ENCODE results near the gene TTC9C.

TTC9C gene

DNA sequence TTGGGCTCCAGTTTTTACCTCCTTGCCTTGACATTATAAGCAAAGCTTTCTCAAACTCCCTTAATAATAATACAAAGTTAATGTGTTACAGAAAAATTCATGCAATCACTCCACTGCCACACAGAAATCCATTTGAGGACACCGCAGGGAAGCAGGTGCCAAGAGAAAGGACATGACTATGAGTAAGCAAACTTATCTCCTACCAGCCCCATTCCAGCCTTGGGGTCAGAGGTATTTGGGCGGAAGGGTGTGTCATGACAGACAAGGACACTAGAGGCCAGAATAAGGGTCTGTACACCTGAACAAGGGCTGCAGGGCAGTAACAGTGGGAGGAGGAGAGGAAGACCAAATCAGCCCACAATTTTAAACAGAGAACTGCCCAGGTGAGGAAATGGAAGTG, 14.9 kb upstream of the TTC9C start:
- H3K36me3 ChIP-seq (ENCODE audit: control insufficient read depth, insufficient read depth, low read length): peaks cover 26% of the 10 kb centered on the region
- TF ChIP-seq, protein P1, sequence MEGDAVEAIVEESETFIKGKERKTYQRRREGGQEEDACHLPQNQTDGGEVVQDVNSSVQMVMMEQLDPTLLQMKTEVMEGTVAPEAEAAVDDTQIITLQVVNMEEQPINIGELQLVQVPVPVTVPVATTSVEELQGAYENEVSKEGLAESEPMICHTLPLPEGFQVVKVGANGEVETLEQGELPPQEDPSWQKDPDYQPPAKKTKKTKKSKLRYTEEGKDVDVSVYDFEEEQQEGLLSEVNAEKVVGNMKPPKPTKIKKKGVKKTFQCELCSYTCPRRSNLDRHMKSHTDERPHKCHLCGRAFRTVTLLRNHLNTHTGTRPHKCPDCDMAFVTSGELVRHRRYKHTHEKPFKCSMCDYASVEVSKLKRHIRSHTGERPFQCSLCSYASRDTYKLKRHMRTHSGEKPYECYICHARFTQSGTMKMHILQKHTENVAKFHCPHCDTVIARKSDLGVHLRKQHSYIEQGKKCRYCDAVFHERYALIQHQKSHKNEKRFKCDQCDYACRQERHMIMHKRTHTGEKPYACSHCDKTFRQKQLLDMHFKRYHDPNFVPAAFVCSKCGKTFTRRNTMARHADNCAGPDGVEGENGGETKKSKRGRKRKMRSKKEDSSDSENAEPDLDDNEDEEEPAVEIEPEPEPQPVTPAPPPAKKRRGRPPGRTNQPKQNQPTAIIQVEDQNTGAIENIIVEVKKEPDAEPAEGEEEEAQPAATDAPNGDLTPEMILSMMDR (IDR thresholded peaks at IDR 0.05; ENCODE audit: insufficient read depth, low read length, poor library complexity, severe bottlenecking): no peak
- H3K27me3 ChIP-seq (replicated peaks; ENCODE audit: control insufficient read depth, insufficient read depth, low read length): no peaks in the 10 kb centered on the region
- H3K4me3 ChIP-seq (replicated peaks; ENCODE audit: low read depth, low read length): no peak overlapping the region
- no peak for DNase-seq (ENCODE audit: extremely low read depth, insufficient read length)

- TF ChIP-seq, protein P1 (IDR thresholded peaks at IDR 0.05; ENCODE audit: insufficient read depth, low read length, poor library complexity, severe bottlenecking): no peak
- peaks cover 31% of the 10 kb centered on the region for H3K36me3 ChIP-seq (ENCODE audit: control insufficient read depth, insufficient read depth, low read length)
- no peak for DNase-seq (ENCODE audit: extremely low read depth, insufficient read length)
Observed at GRCh38 chr11:62715150-62716130, 12.8 kb upstream of the TTC9C start.

DNA sequence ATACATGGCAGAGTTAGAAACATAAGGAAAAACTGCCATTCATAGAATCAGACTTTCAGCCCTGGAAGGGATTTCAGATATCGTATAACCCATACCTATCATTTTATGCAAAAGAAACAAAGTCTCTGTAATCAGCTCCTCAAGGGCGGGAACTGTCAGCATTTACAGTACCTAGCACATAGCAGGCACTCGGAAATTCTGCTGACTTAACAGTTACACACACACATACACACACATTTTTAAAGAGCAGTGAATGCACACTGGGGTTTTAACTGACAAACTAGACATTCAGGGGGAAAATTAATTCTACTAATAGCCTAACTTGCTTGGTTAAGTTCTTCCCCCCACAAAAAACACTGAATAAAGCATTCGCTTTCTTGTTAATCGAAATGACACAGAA, 12.1 kb upstream of the TTC9C start:
- TF ChIP-seq, protein P1 (IDR thresholded peaks at IDR 0.05; ENCODE audit: insufficient read depth, low read length, poor library complexity, severe bottlenecking): no peak
- Histone ChIP-seq H3K4me3 (replicated peaks; ENCODE audit: low read depth, low read length) (no peak overlapping the region), H3K27me3 (replicated peaks; ENCODE audit: control insufficient read depth, insufficient read depth, low read length) (no peaks in the 10 kb centered on the region), H3K36me3 (ENCODE audit: control insufficient read depth, insufficient read depth, low read length) (peaks cover 34% of the 10 kb centered on the region)
- DNase-seq (ENCODE audit: extremely low read depth, insufficient read length): no peak

More at GRCh38 chr11:62715150-62716130, 12.8 kb upstream of the TTC9C start:
- Histone ChIP-seq H3K27me3 (replicated peaks; ENCODE audit: control insufficient read depth, insufficient read depth, low read length) (no peaks in the 10 kb centered on the region), H3K4me3 (replicated peaks; ENCODE audit: low read depth, low read length) (no peak overlapping the region)

DNA sequence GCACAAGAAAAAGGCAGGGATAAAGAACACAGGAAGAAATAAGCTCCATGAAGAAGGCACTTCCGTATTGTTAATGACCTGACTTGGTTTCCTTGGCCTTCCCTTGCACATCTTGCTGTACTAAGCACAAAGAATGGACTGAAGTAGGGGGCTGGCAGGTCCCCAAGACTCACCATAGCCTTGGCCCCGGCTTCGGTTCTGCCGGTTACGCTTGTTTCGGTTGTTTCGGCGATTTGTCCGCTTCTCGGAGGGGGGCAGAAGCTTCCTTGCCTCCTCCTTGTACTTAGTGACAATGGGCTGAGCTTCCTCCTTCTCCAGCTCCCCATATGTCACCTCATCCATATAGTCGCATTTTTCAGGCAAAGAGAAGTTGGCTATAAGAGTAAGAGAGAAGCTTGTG, 11.5 kb upstream of the TTC9C start:
- Histone ChIP-seq H3K4me3 (replicated peaks; ENCODE audit: low read depth, low read length) (no peak overlapping the region), H3K27me3 (replicated peaks; ENCODE audit: control insufficient read depth, insufficient read depth, low read length) (no peaks in the 10 kb centered on the region), H3K36me3 (ENCODE audit: control insufficient read depth, insufficient read depth, low read length) (peaks cover 39% of the 10 kb centered on the region)
- DNase-seq (ENCODE audit: extremely low read depth, insufficient read length): no peak
- TF ChIP-seq, protein P1 (IDR thresholded peaks at IDR 0.05; ENCODE audit: insufficient read depth, low read length, poor library complexity, severe bottlenecking): no peak

DNA sequence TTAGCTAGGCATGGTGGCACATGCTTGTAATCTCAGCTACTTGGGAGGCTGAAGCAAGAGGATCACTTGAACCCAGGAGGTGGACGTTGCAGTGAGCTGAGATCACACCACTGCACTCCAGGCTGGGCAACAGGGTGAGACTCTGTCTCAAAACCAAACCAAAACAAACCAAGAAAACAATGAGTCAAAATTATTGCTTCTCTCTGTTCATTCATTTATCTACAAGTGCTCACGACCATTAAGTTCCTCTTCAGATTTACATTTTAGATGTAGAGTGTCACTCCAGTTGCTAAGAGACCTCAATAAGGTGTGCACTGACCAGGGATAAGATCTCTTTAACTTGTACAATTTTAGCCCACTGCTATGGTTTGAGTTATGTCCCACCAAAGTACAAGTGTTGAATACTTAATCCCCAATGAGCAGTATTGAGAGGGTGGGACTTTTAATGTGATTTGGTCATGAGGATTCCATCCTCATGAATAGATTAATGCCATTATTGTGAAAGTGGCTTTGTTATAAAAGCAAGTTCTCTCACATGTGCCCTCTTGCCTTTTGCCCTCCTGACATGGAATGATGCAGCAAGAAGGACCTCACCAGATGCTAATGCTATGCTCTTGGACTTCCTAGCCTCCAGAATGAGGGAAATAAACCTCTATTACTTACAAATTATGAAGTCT, 8.8 kb upstream of the TTC9C start:
- no peak overlapping the region for H3K4me3 ChIP-seq (replicated peaks; ENCODE audit: low read depth, low read length)
- TF ChIP-seq, protein P1 (IDR thresholded peaks at IDR 0.05; ENCODE audit: insufficient read depth, low read length, poor library complexity, severe bottlenecking): no peak
- H3K36me3 ChIP-seq (ENCODE audit: control insufficient read depth, insufficient read depth, low read length): peaks cover 46% of the 10 kb centered on the region
- H3K27me3 ChIP-seq (replicated peaks; ENCODE audit: control insufficient read depth, insufficient read depth, low read length): no peaks in the 10 kb centered on the region
- no peak for DNase-seq (ENCODE audit: extremely low read depth, insufficient read length)

Data from GM06990 (cell line).